ENCODE measurements around the gene ITSN1. TPM values are rescaled to one million over a fixed set of nuclear protein-coding genes. Genes with fewer than 3 reads are reported as not detected.

Gene ITSN1
- polyA plus RNA-seq, 1 donor from 2014 or later, result 35.1 TPM

GRCh38 chr21:33939226-33939625 lies 296.9 kb downstream of the ITSN1 start:
- no peak overlapping the region for H3K9ac ChIP-seq (ENCODE audit: low read length)
- no peak overlapping the region for H3K4me3 ChIP-seq (ENCODE audit: low read length)
- no peaks in the 10 kb centered on the region for H4K20me1 ChIP-seq (ENCODE audit: insufficient read depth)
- H3K9me2 ChIP-seq (ENCODE audit: insufficient read depth, low read length), result no peaks in the 10 kb centered on the region
- H3K79me2 ChIP-seq (replicated peaks; ENCODE audit: insufficient read depth, low read length), result no peaks in the 10 kb centered on the region
- no peaks in the 10 kb centered on the region for H3K9me3 ChIP-seq (ENCODE audit: low read length)
- H3K27ac ChIP-seq (ENCODE audit: low read length), result no peak overlapping the region
- H3F3A ChIP-seq (ENCODE audit: insufficient read depth, low read length, poor library complexity, severe bottlenecking), result no peaks in the 10 kb centered on the region
- H3K36me3 ChIP-seq (ENCODE audit: insufficient read depth, low read length), result no peaks in the 10 kb centered on the region
- no peak for TF ChIP-seq SMC3 (conservative IDR thresholded peaks at IDR 0.05; ENCODE audit: poor library complexity)
- no peaks in the 10 kb centered on the region for H3K27me3 ChIP-seq (ENCODE audit: insufficient read depth, low read depth, low read length)
- H3K4me2 ChIP-seq (ENCODE audit: low read length), result no peak overlapping the region
- H2AFZ ChIP-seq (ENCODE audit: low read depth, low read length), result no peak overlapping the region

DNA sequence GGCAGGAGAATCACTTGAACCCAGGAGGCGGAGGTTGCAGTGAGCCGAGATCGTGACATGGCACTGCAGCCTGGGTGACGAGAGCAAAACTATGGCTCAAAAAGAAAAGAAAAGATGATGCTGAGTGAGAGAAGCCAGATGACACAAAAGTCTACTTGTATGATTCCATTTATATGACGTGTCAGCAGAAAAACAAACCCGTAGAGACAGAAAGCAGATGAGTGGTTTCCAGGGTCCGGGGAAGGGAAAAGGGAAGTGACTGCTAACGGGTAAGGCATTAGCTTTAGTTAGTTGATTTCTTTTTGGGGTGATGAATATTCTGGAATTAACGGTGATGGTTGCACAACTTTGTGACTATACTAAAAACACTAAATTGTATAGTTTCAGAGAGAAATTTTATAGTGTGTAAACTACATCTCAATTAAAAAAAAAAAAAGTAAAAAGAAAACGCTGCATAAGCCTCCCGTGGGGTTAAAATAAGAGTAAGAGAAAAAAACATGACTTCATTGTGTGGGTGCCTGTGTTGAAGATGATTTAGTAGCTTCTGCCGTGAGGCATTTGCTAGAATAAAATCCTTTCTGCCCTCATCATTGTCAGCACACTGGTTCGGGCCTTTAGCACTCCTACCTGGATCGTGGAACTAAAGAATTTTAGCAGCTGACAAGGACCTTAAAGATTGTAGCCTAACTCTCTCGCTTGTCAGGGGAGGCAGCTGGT lies 298.0 kb downstream of the ITSN1 start:
- Histone ChIP-seq H3F3A (ENCODE audit: insufficient read depth, low read length, poor library complexity, severe bottlenecking) (no peaks in the 10 kb centered on the region), H4K20me1 (ENCODE audit: insufficient read depth) (no peaks in the 10 kb centered on the region), H3K79me2 (replicated peaks; ENCODE audit: insufficient read depth, low read length) (no peaks in the 10 kb centered on the region), H3K4me2 (ENCODE audit: low read length) (no peak overlapping the region), H3K9ac (ENCODE audit: low read length) (no peak overlapping the region), H3K4me3 (ENCODE audit: low read length) (no peak overlapping the region), H3K9me3 (ENCODE audit: low read length) (no peaks in the 10 kb centered on the region), H2AFZ (ENCODE audit: low read depth, low read length) (no peak overlapping the region), H3K27me3 (ENCODE audit: insufficient read depth, low read depth, low read length) (no peaks in the 10 kb centered on the region), H3K27ac (ENCODE audit: low read length) (no peak overlapping the region), H3K9me2 (ENCODE audit: insufficient read depth, low read length) (no peaks in the 10 kb centered on the region), H3K36me3 (ENCODE audit: insufficient read depth, low read length) (no peaks in the 10 kb centered on the region)
- TF ChIP-seq POLR2AphosphoS5 (IDR thresholded peaks at IDR 0.05) (no peak), TAF1 (IDR thresholded peaks at IDR 0.05; ENCODE audit: low read depth) (no peak), RAD21 (conservative IDR thresholded peaks at IDR 0.05) (no peak), EP300 (conservative IDR thresholded peaks at IDR 0.05; ENCODE audit: poor library complexity, severe bottlenecking) (no peak), SMC3 (conservative IDR thresholded peaks at IDR 0.05; ENCODE audit: poor library complexity) (no peak), MXI1 (conservative IDR thresholded peaks at IDR 0.05; ENCODE audit: poor library complexity, severe bottlenecking) (no peak), EZH2 (IDR thresholded peaks at IDR 0.05; ENCODE audit: borderline replicate concordance, insufficient read depth, low read length, poor library complexity, severe bottlenecking) (no peak), REST (IDR thresholded peaks at IDR 0.05; ENCODE audit: borderline replicate concordance) (no peak)
- TF ChIP-seq, protein P1, sequence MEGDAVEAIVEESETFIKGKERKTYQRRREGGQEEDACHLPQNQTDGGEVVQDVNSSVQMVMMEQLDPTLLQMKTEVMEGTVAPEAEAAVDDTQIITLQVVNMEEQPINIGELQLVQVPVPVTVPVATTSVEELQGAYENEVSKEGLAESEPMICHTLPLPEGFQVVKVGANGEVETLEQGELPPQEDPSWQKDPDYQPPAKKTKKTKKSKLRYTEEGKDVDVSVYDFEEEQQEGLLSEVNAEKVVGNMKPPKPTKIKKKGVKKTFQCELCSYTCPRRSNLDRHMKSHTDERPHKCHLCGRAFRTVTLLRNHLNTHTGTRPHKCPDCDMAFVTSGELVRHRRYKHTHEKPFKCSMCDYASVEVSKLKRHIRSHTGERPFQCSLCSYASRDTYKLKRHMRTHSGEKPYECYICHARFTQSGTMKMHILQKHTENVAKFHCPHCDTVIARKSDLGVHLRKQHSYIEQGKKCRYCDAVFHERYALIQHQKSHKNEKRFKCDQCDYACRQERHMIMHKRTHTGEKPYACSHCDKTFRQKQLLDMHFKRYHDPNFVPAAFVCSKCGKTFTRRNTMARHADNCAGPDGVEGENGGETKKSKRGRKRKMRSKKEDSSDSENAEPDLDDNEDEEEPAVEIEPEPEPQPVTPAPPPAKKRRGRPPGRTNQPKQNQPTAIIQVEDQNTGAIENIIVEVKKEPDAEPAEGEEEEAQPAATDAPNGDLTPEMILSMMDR (IDR thresholded peaks at IDR 0.05; ENCODE audit: poor library complexity, severe bottlenecking), result no peak
